SKM-1 (cell line): ENCODE measurements around the gene PHLDA2.
"Not testable (repeated sequence)": the region's sequence is repeated elsewhere in the genome, so short reads cannot be mapped to it uniquely, and the experiment has no call there.

ENCODE experiments used
- DNase-seq: peaks from one replicate; lab custom pipeline; 2025; ENCODE audit not compliant: unreplicated experiment; lab: John Stamatoyannopoulos, UW

Gene PHLDA2

DNA sequence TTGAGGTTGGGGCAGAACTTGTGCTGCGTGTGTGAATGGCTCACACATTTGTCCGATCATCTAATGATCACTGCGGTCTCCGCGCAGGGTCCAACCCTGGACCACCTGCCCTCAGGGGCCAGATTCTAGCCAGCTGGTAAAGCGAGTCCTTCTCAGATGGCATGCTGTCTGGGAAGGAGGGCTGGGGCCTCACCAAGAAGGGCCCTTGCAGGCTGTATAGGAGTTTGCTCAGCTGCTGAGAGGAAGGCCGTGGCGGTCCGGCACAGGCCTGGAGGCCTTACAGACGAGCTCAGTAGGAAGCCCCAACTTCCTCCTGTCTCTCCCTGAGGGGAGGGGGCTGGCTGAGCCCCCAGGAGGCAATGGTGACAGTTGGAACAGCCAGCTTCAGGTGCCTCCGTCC is 13.7 kb downstream of the PHLDA2 start:
- DNase-seq: no peak

DNA sequence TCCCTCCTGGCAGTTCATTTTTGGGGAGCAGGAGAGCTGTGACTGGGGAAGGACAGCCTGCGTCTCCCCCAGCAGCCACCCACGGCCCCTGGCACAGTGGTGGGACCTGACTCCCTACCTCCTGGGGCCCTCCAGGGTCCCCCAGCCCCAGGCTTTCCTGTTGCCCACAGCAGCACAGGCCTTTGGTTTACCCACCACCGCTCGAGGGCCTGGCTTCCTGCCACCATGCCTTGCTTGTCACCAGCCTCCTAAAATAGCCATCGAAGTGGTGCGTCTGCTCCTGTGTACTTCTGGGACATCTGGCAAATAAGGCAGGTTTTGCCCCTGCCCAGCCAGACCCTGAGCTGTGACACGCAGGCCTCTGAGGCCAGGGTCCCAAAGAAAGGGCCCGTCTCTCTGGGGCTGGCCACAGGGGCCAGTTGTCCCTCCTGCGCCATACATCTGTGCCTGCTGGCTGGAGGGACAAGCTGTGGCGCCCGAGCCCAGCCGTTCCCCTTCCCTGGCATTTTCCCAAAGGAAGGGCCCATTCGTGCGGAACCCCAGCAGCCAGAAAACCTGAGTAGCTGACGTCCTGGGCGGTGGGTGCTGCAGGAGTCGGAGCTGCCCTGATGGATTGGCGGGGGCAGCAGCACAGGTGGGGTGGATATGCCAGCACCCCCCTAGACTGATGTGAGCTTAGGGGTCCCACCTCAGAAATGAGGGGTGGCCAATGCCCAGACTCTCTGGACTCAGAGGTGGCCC is 14.6 kb downstream of the PHLDA2 start:
- no peak for DNase-seq

- DNase-seq: no peak
Observed at GRCh38 chr11:2913776-2914175, 15.4 kb downstream of the PHLDA2 start.

- DNase-seq: no peak
Observed at GRCh38 chr11:2913019-2913431, 16.2 kb downstream of the PHLDA2 start.

- no peak for DNase-seq
Observed at GRCh38 chr11:2912498-2912897, 16.7 kb downstream of the PHLDA2 start.

DNA sequence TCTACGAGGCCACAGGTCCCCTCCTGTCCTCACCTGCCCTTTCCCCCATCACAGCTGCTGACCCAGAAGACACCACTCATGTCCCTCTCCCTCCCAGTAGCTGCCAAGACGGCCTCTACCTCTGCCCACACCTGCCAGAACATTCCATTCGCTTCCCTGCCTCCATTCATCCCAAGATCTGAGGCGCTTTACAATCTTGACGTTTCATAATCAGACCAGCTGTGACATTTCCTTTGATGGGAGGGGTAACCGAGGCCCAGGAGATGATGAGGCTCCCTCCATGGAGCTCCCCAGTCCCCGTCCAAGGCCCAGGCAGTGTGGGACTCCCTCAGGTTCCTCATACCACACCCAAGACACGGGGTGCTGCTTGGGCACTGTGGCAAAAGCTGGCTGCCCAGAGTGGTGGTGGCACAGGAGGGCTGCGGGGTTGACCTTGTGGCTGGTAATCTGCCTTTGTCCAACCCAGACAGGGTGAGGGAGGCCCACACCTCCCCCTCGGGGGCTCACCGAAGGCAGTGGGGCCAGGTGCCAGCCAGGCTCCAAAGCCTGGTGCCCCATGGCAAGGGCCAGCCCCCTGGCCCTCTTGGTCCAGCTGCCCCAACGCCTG is 17.3 kb downstream of the PHLDA2 start:
- DNase-seq: no peak

DNA sequence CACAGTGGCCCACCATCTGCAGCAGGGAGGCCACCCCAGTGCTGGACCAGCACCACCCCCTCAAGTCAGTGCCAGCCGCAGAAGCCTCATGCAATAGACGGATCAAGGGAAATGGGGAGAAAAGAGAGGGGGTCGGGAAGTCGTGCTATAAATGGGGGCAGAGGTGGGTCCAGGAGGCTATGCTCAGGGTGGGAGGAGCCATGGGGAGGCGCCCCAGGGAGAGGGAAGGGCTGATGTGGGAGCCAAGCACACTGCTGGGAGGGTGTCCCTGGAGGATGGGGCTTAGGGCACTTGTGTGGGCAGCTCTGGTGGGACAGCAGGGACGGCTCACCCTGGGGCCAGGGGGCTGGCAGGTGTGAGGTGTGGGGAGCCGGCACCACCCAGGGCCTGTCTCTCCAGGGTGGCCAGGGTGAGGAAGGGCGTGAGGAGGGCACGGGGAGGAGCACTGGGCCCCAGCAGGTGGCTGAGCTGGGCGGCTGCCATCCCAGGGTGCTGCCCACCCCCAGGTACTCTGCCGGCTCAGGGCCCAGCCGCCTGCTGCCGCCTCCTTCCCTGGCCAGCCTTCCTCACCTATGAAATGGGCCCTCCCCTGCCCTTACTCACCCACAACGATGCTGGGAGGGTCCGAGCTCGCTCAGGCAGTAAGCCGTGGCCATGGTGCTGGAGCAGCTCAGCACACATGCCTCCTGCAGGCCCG is 18.0 kb downstream of the PHLDA2 start:
- no peak for DNase-seq

GRCh38 chr11:2910401-2910955 is 18.7 kb downstream of the PHLDA2 start:
- no peak for DNase-seq

DNA sequence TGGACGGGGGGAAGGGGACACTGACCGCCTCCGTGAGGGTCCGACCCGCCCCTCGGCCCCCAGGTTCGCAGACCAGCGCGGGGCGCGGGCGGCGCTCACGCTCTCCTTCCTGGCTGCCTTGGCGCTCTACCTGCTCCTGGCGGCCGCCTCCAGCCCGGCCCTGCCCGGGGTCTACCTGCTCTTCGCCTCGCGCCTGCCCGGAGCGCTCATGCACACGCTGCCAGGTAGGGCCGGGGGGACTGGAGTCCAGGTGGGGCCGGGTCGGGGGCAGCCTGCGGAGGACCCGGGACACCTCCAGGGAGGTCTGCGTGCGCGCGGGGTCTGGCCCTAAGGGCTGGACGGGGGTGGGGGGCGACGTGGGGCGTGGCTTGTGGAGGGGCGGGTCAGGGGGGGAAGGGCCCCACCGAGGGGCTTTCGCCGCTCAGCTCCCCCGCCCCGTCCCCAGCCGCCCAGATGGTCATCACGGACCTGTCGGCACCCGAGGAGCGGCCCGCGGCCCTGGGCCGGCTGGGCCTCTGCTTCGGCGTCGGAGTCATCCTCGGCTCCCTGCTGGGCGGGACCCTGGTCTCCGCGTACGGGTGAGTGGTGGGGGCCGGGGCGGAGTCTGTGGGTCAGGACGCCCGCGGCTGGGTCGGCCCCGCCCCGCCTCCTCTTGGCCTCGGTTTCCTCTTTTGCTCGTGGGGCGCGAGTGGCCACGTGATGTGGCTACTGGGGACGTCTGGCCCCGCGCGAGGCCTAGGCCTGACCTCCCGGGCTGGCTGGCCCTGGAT is 19.9 kb downstream of the PHLDA2 start:
- no peak for DNase-seq

GRCh38 chr11:2908130-2908529 is 21.1 kb downstream of the PHLDA2 start:
- no peak for DNase-seq

GRCh38 chr11:2905299-2905698 is 23.9 kb downstream of the PHLDA2 start:
- DNase-seq: not testable (repeated sequence)

- no peak for DNase-seq
Observed at GRCh38 chr11:2904153-2905052, 24.8 kb downstream of the PHLDA2 start.

GRCh38 chr11:2903672-2904011 is 25.6 kb downstream of the PHLDA2 start:
- DNase-seq: no peak

- DNase-seq: no peak
Observed at GRCh38 chr11:2902784-2903671, 26.2 kb downstream of the PHLDA2 start.

DNA sequence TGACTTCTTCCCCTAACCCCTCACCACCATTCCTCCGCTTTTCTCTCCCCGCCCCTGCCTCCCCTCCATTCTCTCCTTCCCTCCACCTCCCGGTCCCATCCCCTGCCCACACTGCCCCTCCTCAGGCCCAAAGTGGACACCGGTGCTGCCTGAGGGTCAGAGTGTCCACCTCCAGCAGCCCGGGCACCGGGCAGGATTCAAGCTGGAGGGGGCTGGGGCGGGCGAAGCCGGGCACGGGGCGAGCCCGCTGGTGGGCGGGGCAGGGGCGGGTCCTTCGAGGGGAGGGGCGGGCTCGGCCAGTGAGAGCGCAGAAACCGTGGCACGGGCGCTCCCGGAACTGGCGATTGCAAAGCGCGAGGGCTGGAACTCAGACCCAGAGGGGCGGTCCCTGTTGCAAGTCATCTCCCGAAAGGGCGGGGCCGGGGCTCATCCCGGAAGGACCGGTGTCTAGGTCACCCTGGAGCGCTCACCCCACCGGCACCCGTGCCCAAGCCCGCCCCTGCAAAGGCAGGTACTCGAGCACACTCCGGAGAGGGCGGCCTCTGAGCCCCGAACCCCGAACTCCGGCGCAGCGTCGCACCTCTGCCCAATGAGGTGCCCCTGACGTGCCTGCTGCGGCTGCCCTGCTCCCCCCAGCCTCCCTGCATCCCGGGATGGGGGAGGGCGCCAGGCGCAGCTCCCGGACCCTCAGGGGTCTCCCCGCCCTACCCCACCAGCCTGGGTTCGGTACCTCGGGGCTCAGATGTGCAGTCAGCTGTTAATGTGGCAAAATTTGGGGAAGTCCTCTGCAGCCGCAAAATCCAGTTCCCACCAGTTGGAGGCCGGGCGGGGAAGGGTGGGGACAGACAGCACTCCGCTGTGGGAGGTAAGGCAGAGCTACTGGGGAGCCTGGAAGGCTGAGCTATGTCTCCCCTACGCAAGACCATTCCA is 27.1 kb downstream of the PHLDA2 start:
- DNase-seq: peak; percentile 91

- DNase-seq: no peak
Observed at GRCh38 chr11:2901196-2901796, 27.9 kb downstream of the PHLDA2 start.

- DNase-seq: peak; percentile 22
Observed at GRCh38 chr11:2899080-2899783, 30.0 kb downstream of the PHLDA2 start.
